ENCODE results near the gene COG8. TPM values are rescaled to one million over a fixed set of nuclear protein-coding genes. Genes with fewer than 3 reads are reported as not detected.

The COG8 gene
- total and polyA plus RNA-seq, 9 of the 15 experiments (the other 6 are each of a cell fraction or from before 2014, with no cell fraction given), result 3.7 to 42.6 (median 30.1) TPM

DNA sequence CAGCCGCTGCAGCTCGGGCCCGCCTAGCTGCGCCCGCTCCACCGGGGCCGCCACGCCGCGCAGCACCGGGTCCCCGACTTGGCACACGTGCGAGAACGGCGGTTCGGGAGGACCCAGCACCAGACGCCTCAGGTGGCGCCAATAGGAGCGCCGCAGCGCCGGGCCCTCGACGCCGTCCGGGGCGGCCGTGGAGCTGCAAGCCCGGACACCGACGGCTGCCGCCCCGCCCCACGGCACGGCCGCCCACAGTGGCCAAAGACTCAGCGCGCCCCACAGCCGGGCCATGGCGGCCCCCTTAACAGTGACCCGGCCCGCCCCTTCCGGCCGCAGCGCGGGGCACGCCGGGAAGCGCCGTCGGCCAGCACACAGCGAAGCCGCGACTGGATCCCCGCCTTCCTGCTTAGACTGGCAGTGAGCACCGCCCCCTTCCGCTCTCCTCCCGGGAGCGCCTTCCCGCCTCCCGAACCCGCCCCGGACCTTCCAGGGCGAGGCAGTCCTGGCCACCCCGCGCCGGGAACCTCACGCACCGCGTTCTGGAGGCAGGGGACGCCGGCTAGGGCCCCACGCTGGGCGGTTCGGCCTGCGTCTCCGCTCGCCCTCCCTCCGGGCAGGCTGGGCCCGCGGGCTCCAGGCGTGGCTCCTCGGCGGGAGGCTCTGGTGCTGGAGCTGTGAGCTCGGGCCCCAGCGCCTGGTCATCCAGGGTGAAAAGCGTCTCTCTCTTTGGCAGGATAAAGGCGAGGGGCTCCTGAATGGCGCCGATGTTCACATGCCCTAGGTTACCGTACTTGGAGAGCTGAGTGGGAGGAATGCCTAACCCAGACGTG, 8.9 kb downstream of the COG8 start, which contains the start of gene PDF (continued):
- TF ChIP-seq FOSL1 (tag; conservative IDR thresholded peaks at IDR 0.05), result 0 out of 2 replicates have a peak, but pooled peaks have one; percentile 14
- no peak for TF ChIP-seq ATF3 (IDR thresholded peaks at IDR 0.05)
- no peak for TF ChIP-seq ATF3 (CRISPR knock-in tag; conservative IDR thresholded peaks at IDR 0.05)
- TF ChIP-seq RAD21 (CRISPR knock-in tag; conservative IDR thresholded peaks at IDR 0.05 in 1 of 2, IDR thresholded peaks at IDR 0.05 in 1 of 2), result peak in 1 of 2 experiments; percentile 10; a peak in 1 of 4 replicates
- no peak for TF ChIP-seq ZFP36 (IDR thresholded peaks at IDR 0.05; ENCODE audit: low read depth, low read length, partially characterized antibody)
- no peak for TF ChIP-seq SIRT6 (IDR thresholded peaks at IDR 0.05; ENCODE audit: low read depth, low read length)
- no peak for TF ChIP-seq ARID2 (IDR thresholded peaks at IDR 0.05)
- no peak for TF ChIP-seq E2F4 (CRISPR knock-in tag; IDR thresholded peaks at IDR 0.05; ENCODE audit: low read depth)
- TF ChIP-seq, protein P1, sequence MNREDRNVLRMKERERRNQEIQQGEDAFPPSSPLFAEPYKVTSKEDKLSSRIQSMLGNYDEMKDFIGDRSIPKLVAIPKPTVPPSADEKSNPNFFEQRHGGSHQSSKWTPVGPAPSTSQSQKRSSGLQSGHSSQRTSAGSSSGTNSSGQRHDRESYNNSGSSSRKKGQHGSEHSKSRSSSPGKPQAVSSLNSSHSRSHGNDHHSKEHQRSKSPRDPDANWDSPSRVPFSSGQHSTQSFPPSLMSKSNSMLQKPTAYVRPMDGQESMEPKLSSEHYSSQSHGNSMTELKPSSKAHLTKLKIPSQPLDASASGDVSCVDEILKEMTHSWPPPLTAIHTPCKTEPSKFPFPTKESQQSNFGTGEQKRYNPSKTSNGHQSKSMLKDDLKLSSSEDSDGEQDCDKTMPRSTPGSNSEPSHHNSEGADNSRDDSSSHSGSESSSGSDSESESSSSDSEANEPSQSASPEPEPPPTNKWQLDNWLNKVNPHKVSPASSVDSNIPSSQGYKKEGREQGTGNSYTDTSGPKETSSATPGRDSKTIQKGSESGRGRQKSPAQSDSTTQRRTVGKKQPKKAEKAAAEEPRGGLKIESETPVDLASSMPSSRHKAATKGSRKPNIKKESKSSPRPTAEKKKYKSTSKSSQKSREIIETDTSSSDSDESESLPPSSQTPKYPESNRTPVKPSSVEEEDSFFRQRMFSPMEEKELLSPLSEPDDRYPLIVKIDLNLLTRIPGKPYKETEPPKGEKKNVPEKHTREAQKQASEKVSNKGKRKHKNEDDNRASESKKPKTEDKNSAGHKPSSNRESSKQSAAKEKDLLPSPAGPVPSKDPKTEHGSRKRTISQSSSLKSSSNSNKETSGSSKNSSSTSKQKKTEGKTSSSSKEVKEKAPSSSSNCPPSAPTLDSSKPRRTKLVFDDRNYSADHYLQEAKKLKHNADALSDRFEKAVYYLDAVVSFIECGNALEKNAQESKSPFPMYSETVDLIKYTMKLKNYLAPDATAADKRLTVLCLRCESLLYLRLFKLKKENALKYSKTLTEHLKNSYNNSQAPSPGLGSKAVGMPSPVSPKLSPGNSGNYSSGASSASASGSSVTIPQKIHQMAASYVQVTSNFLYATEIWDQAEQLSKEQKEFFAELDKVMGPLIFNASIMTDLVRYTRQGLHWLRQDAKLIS (CRISPR knock-in tag; IDR thresholded peaks at IDR 0.05), result peak; percentile 57; the same call in 1 of the 2 replicates
- TF ChIP-seq, protein P2, sequence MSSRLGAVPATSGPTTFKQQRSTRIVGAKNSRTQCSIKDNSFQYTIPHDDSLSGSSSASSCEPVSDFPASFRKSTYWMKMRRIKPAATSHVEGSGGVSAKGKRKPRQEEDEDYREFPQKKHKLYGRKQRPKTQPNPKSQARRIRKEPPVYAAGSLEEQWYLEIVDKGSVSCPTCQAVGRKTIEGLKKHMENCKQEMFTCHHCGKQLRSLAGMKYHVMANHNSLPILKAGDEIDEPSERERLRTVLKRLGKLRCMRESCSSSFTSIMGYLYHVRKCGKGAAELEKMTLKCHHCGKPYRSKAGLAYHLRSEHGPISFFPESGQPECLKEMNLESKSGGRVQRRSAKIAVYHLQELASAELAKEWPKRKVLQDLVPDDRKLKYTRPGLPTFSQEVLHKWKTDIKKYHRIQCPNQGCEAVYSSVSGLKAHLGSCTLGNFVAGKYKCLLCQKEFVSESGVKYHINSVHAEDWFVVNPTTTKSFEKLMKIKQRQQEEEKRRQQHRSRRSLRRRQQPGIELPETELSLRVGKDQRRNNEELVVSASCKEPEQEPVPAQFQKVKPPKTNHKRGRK (tag; IDR thresholded peaks at IDR 0.05), result no peak
- 0 out of 2 replicates have a peak, but pooled peaks have one; percentile 56 for TF ChIP-seq PHB (CRISPR knock-in tag; IDR thresholded peaks at IDR 0.05)
- no peak for TF ChIP-seq SMARCA5 (IDR thresholded peaks at IDR 0.05)
- peak; percentile 60; the same call in 1 of the 2 replicates for TF ChIP-seq HNRNPL (IDR thresholded peaks at IDR 0.05; ENCODE audit: low read depth, low read length)
- no peak for TF ChIP-seq NR4A1 (CRISPR knock-in tag; IDR thresholded peaks at IDR 0.05)
- no peak for TF ChIP-seq NR4A1 (tag; IDR thresholded peaks at IDR 0.05)
- no peak for TF ChIP-seq SP2 (IDR thresholded peaks at IDR 0.05; ENCODE audit: extremely low read depth, low read depth, low read length, poor library complexity, severe bottlenecking)
- peak; percentile 72 for TF ChIP-seq E2F3 (CRISPR knock-in tag; IDR thresholded peaks at IDR 0.05)

Data from K562 (cell line).